Mucosa of rectum (tissue), 2 donors: Measurements from ENCODE around the gene PTTG1IP2.

Experiments
- H3K27ac ChIP-seq, 2 donors: one replicate each; pipeline ENCODE4 v1.7.0; 2013; ENCODE audit warnings: inconsistent platforms in 2 of 2, low read depth in 2 of 2, low read length in 2 of 2
- H3K27me3 ChIP-seq, 2 donors: one replicate each; pipeline ENCODE4 v1.7.0; 2013; ENCODE audit warnings: low read length in 2 of 2; ENCODE audit not compliant: control insufficient read depth in 2 of 2, insufficient read depth in 2 of 2
- H3K36me3 ChIP-seq, 2 donors: one replicate each; pipeline ENCODE4 v1.7.0; 2013; ENCODE audit warnings: low read length in 2 of 2; ENCODE audit not compliant: control insufficient read depth in 2 of 2, insufficient read depth in 2 of 2
- H3K4me1 ChIP-seq, 2 donors: one replicate each; pipeline ENCODE4 v1.7.0; 2013; ENCODE audit warnings: low read length in 2 of 2, mild to moderate bottlenecking in 1 of 2; ENCODE audit not compliant: control insufficient read depth in 2 of 2, insufficient read depth in 2 of 2
- H3K4me3 ChIP-seq, 2 donors: one replicate each; pipeline ENCODE4 v1.7.0; 2013; ENCODE audit warnings: low read length in 2 of 2
- H3K9ac ChIP-seq, 2 donors: one replicate each; pipeline ENCODE4 v1.7.0; 2013; ENCODE audit warnings: low read length in 2 of 2, low read depth in 1 of 2, mild to moderate bottlenecking in 1 of 2
- H3K9me3 ChIP-seq, 2 donors: one replicate each; pipeline ENCODE4 v1.7.0; 2013; ENCODE audit warnings: low read length in 2 of 2; ENCODE audit not compliant: control insufficient read depth in 2 of 2
- donor health status: healthy.
- donor health status: Normal muscosa, but diverticular disease.

The PTTG1IP2 gene

DNA sequence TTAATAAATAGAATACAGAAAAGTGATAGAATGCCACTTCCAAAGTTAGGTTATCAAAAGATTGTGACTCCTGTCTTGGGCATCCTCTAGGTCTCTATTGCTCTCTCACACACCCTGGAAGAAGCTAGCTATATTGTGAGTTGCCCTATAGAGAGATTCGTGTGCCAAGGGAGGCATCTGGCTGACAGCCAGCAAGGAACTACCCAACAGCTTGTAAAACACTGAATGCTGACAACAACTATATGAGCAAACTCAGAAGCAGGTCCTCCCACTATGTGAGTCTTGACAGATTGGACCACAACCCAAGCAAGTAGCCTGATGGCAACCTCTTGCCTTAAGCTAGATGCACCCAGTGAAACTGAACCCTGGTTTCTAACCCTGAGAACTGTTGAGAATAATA is 71.0 kb downstream of the PTTG1IP2 start:
- Histone ChIP-seq H3K4me1 (no peaks in the 10 kb centered on the region), H3K9me3 (no peaks in the 10 kb centered on the region), H3K36me3 (no peaks in the 10 kb centered on the region), H3K9ac (no peak overlapping the region), H3K27me3 (no peaks in the 10 kb centered on the region), H3K4me3 (no peak overlapping the region), H3K27ac (no peak overlapping the region)

DNA sequence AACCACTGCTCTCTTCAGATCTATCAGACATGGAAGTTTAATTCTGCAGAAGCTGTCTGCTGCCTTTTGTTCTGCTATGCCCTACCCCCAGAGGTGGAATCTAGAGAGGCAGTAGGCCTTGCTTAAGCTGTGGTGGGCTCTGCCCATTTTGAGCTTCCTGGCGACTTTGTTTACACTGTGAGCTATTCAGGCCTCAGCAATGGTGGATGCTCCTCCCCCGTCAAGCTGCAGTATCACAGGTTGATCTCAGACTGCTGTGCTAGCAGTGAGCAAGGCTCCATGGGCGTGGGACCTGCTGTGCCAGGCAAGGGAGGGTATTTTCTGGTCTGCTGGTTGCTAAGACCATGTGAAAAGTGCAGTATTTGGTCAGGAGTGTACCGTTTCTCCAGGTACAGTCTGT is 81.6 kb downstream of the PTTG1IP2 start:
- Histone ChIP-seq H3K27ac (no peak overlapping the region), H3K4me3 (no peak overlapping the region), H3K27me3 (no peaks in the 10 kb centered on the region), H3K4me1 (no peaks in the 10 kb centered on the region), H3K9ac (no peak overlapping the region), H3K36me3 (no peaks in the 10 kb centered on the region), H3K9me3 (no peaks in the 10 kb centered on the region)

- Histone ChIP-seq H3K36me3 (no peaks in the 10 kb centered on the region), H3K4me1 (no peaks in the 10 kb centered on the region), H3K9ac (no peak overlapping the region), H3K4me3 (no peak overlapping the region), H3K27me3 (no peaks in the 10 kb centered on the region), H3K27ac (no peak overlapping the region), H3K9me3 (no peaks in the 10 kb centered on the region)
Measured at GRCh38 chr7:90552521-90552920, 83.1 kb downstream of the PTTG1IP2 start.

GRCh38 chr7:90560730-90561129 is 91.3 kb downstream of the PTTG1IP2 start:
- Histone ChIP-seq H3K27me3 (no peaks in the 10 kb centered on the region), H3K27ac (no peak overlapping the region), H3K9me3 (no peaks in the 10 kb centered on the region), H3K9ac (no peak overlapping the region), H3K36me3 (no peaks in the 10 kb centered on the region), H3K4me1 (no peaks in the 10 kb centered on the region), H3K4me3 (no peak overlapping the region)
